GM21367 (cell line): ENCODE data around the gene CCSER1.

ENCODE experiments used
- ATAC-seq: cut with Tn5 transposase; IDR thresholded peaks from one replicate; pipeline ENCODE4 v1.9.1; 2021; ENCODE audit not compliant: unreplicated experiment

The CCSER1 gene

DNA sequence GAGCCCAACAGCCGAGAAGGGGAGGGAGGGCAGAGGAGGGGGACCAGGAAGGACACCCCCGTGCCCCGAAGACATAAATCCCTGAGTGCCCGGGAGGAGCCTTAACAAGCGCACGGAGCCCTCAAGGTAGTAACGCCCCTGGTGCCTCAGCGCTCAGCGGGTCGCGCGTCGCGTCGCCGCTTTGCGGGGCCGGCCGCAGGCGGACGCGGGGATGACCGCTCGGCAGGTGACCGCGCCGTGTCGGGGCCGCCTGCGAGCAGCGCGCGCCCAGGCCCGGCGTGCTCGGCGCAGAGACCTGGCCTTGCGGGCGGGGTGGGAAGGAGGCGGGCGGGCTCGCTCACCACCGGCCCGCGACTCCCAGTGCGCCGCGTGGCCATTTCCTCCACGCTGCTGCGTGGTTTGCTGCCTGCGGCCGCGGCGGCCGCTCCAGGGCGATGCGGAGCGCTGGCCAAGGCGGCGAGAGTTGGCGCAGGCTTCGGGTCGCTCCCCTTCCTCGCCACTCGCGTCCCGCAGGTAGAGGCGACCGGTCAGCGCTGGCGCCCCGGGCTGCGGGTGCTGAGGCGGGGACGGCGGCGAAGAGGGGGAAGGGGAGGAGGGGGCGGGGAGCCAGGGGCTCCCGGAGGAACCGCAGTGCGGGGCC is 632 bp downstream of the CCSER1 start:
- peak; percentile 10 for ATAC-seq

DNA sequence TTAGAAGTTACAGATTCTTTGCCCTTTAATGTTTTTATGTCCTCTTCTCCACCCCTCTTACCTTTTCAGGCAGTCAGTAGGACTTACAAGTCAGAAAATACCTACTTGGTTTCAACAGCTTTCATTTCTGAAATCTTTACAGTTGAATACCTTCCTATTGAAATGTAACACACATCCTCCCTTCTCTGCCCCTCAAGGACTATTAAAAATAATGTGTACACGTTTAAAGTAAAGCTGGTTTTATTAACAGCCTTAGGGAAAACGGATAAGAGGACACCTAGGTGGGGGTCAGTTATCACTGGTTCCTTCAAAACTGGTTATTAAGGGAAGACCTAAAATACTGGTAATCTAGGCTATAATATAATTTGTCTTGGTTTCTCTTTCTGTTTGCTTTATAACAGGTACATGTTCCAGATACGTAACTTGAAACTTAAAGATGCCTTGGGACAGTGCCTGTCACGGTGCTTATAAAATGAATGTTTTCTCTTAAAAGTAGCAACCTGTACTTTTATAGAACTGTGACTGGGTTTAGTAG is 1.8 kb downstream of the CCSER1 start:
- no peak for ATAC-seq

DNA sequence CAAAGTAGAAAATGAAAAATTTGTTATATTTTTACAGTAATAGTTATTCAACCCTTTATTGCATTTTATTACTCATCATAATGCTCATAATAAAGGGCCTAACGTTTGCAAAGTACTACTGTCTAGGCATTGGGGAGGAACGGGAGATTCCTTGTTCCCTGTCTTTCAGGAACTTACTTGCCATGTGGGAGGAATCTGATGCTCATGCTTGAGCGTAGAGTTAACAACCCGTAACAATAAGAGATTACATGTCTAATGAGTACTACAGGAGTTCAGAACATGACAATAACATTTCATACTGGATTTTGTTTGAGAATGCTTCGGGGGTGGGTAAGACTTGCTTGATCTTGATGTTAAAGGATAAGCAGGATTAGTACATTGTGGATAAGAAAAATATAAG is 2.9 kb downstream of the CCSER1 start:
- no peak for ATAC-seq

DNA sequence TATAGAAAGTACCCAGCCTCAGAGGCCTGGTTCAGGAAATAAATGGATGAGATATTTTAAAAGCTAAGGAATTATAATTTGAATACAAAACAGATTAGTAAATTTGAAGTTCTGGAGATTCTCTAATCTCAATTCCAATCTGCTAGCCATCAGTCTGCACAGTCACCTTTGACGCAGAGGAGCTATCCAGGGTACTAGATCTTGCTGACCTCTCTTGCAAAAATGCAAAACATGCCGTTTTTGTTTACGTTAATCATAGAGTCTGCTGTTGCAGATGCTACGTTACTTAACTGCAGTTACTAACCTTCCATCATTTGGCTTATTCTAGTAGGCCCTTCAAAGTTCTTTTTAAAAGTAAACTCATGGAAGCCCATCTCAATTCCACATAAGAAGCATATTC is 10.4 kb downstream of the CCSER1 start:
- no peak for ATAC-seq

DNA sequence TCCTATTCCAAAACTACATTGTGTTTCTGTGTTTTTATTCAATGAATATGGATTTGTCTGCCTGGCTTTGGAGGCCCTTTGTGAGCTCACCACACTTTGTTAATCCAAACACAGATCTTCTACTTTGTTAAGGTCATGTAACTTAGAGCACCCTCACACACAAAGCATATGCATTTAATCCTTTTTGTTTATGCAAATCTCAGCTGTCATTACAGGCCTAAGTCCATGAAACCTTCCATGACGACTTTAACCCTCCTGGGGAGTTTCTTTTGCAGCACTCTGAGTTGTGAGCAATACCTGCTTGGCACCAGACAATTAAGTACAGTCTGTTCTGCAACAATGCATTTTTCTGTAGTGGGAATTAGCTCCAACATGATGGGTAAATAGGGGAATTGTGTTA is 14.9 kb downstream of the CCSER1 start:
- ATAC-seq: no peak

DNA sequence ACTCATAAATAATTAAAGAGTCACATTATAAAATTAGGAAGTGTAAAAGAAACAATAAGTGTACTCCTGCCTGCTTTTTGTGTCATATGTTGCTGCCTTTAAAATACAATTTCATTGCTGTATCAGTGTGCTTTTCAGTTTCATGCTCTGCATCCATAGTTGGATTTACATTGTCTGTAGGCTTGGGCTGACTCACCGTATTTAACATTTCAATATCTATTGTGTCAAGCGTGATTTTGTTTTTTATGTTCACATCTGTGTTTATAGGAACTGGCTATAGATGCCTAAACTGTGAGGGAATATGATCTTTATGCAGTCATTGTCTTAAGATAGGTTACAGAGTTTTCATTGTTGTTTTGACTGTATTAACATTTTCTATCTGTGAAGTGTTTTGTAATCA is 18.1 kb downstream of the CCSER1 start:
- ATAC-seq: no peak

DNA sequence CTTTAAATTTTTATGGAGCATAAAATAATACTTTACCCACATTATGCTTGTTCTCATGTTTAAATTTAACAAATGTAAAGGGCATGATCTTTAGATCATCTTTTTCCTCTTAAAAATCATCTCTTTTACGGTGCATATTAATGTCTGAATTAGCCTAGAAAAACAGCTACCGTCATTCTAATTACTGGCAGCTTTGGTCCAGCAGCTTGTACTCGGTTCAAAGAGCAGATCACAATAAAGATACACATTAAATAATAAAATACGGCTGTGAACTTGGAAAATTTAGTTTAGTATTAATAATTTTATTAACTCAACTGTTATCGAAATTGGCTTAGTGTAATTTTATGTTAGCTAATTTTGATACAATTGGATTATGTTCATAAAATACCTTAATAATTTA is 19.1 kb downstream of the CCSER1 start:
- no peak for ATAC-seq

DNA sequence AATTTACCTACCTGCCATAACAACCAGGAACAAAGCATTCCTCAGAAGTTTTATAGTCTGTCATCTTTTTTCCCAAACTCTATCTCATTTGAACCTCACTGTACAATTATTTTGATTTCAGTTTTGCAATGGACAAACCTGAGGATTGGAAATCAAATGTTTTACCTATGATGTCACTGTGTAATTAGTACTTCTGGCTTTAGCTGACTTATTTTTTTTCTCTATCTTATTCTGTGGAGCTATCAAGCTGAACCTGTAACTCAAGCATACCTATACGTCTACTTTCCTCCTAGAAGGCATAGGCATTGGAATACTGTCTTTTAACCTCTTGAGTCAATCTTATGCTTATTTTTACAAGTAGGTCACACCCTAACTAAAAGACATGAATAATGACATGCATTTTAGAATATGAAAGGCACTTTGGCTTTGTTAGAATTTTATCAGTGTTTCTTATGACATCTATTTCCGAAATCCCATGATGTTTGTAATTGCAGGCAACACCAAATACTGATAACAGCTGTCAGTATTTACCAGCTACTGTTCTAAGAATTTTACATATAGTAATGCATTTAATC is 21.5 kb downstream of the CCSER1 start:
- ATAC-seq: no peak

DNA sequence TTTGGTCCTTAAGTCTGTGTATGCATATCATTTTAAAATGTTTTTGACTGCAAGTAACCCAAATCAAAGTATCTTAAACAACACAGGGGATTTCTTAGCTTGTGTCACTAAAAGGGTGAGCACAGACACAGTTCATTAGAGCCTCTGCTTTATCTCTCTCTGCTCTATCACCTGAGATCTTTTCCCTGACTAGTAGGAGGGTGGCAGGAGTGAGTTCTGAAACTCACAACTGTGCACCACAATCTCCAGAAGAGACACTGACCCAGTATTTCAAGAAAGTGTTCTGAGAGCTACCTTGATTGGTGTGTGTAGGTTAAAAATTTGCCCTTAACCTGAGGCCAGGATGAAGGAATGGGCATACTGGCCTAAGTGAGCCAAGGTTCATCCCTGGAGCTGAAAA is 24.8 kb downstream of the CCSER1 start:
- ATAC-seq: no peak

DNA sequence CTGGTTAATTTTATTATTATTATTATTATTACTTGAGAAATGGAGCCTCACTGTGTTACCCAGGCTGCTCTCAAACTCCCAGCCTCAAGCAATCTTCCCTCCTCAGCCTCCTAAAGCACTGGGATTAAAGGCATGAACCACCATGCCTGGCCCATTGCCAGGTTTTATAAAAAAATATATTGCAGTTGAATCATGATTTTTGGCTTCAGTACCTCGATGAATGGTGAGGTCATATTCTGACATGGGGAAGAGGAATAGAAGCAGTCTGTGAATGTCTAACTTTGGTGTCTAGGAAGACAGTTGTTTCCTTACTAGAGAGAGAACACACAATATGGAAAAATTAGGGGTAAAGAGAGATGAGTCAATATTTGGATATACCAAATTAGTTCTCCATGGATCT is 32.0 kb downstream of the CCSER1 start:
- no peak for ATAC-seq

DNA sequence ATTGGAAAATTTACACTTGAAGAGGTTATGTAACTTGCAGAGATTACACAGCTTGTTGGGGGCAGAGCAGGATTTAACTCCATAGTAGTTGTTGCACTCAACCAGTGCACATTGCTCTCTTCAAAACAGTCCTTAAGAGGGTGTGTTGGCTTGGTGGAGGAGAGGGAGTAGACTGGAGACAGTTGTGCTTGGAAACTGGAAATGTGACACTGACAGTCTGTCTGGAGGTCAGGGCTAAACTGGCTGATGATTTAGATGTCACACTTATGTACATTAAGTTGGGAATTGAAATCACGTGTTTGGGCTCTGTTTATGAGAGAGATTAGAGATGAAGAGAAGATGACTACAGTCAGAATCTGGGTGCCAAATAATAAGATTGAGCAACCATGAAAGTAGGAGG is 32.9 kb downstream of the CCSER1 start:
- ATAC-seq: no peak

DNA sequence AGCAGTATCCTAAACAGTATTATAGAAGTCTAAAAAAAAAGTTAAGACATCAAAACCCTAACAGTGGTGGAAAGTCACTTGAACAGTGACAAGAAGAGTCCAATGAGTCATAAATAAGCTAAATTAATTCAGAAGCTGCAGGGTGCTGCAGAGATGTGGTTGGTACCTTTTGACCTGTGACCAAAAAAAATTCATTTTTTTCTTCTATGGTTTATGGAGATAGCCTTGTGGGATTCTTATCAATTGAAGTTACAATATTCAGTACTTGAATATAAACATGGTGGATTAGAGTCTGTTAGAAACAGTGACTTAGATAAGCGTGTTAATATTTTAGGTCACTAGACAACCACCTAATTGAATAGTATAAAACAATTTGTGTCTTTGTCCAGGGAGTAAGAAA is 35.4 kb downstream of the CCSER1 start:
- ATAC-seq: no peak

DNA sequence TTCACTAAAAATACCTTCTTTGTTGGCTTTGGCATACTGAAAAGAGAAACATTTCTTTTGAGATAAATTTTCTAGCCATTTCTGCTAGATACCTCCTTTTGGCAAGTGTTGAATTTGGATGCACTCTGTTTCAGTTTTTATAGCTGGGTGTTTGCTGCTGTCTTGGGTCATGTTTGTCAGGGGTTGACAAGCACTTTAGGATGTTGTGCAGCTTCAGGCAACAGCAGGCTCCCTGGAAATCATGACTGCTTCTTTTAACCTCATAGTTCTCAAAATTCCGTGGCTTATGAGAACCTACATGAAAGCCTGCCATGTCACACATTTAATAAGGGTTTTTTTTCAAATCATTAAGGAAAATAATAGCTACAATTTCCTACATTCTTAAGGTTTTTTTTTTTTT is 36.7 kb downstream of the CCSER1 start:
- ATAC-seq: no peak

DNA sequence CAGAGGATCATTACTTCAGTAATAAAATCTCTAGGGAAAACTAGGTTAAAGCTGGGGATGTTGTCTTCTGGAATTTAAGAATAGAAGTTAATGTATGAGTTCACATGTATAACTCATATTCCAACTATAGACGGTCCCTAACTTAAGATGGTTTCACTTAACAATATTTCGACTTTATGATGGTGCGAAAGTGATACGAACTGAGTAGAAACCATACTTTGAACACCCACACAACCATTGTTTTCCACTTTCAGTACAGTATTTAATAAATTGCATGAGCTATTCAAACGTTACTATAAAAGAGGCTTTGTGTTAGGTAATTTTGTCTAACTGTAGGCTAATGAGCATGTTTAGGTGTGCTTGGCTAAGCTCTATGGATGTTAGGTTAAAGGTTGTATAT is 38.7 kb downstream of the CCSER1 start:
- ATAC-seq: peak; percentile 92

DNA sequence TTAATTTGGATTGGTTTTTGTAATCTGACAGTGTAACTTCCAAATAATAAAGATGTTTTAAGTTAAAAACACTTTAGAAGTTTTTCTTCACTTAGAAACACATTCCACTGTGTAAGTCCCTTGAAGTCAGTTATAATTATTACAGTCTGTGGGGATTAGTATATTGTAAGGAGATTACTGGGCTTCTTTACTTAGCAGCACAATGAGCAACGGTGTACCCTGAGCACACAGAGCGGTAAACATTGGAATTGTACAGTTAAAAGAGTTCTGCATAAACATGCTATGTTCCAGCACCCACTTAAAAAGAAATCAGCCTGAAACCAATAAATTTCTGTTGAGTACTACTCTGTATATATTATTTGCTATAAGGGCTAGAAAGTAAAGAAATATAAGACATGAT is 44.3 kb downstream of the CCSER1 start:
- ATAC-seq: no peak

DNA sequence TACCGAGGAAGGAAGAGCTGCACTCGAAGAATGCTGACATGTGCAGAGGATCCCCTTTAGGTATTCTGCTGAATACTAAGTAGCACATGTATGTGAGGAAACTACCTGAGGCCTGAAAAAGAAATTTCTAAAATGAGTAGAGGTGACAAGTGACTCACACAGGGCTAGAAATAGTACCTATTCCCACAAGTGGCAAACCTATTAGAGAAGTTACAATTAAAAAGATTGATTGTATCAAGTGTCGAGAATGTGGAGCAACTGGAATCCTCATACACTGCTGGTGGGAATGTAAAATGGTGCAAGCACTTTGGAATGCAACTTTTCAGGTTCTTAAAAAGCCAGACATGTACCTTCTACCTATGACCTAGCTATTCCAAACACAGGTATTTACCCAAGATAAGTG is 47.4 kb downstream of the CCSER1 start:
- no peak for ATAC-seq

DNA sequence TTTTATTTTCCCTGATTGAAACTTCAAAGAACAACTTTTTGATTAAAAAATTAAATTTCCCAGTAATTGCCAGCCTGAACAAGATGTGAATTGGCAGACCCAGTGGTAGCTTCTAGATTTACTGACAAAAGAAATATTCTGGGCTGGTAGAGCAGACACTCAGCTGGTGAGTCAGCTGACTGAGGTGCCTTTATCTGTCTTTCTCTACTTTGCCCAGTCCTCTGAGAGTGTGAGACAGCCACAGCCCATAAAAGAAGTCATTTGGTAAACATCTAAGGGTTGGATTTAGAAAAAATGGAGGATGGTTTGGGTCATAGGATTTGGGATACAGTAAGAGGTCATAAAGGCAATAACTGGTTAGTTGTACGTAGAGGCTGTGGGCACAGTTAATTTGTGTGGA is 54.5 kb downstream of the CCSER1 start:
- ATAC-seq: no peak

DNA sequence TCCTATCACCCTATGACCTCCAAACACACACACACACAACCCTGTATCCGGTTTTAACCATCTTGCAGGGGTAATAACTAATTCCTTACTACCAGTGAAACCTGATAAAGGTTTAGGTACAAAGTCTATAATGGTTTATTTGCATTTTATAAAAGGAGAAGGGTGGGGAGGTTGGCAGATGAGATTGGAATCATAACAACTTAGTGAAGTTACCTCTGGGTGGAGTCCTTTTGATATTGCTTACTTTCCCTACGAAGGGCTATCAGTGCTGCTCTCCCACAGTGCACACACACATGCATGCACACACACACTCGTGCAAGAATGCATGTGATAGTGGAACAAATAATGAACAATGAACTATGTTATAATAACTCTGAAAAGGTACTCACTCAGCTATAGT is 56.1 kb downstream of the CCSER1 start:
- ATAC-seq: no peak

DNA sequence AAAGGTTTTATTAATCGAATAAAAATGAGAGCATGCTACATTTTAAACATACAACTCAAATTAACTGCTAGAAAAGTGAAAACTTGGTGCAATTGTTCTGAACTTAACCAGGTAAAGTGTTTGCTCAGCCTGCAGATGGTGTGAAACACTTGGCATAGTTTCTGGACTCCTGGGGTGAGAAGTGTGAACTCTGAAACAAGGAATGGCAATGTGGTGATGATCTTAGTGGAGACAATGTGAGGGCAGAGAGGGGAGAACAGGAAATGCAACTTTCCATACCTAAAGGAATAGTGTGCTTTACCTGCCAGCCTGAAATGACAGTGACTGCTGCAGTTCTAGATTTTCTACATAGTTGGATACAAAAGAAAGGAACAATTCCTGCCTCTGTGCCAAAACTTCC is 57.4 kb downstream of the CCSER1 start:
- ATAC-seq: no peak

DNA sequence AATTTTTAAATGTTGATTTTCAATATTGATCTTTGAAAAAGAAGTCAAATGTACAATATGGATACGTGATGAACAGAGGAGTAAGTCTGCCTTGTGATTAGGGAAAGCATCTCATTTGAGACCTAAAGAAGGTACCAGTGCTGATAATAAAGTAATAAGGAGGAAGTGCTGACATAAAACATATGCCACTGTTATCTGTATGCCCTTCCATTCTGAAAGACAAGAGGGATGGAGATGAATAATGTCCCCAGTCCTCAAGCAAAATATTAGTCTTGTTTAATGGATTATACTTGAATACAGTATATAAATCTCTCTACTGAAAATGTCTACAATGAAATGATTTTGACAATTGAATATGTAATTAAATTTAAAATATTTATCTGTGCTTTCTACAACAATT is 58.2 kb downstream of the CCSER1 start:
- ATAC-seq: no peak

DNA sequence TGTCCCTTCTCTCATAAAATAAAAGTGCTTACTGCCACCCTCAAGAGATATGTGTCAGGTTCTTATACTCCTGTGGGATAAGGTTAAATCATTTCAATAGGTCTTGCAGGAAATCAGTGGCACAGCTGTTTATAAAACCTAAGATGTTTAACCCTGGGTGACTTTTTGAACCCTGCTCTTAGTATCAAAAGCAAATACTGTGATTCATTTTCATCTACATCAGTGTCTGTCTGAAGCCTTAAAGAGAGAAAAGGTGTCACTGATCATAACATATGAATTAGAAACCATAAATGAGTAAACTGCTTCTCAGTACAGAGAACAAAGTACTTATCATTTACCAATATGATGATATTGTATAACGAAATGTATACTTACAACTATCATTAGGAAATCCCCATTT is 59.0 kb downstream of the CCSER1 start:
- ATAC-seq: no peak

DNA sequence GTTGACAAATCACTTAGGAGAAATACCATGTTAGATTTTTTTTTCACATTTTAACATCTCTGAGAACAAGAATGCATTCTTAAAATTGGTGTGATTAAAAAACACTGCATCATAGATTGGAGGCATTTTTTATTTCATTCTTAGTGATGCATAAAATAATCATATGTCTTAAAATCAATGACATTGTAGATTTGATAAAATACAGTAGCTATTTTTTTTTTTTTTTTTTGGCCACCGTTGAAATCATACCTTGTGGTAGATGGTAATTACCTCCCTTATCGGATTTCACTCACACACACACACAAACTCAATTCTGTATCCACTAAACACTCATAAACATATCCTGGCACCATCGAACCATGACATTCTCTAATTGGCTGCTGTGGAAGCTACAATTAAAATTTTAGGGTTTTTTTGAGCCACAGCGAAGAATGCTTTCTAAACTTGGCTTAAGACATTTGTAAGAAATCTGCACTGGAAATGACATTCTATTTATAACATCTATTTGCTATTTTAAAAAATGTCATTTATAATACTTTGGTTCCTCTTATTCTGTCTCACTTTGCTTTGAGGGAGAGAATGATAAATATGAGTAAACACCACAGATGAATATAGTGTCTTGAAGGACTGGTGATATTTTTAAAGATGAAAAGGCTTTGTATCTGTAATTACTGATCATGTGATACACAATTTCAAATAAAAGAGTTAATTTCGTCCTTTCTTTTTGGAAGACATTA is 60.1 kb downstream of the CCSER1 start:
- ATAC-seq: no peak
